WERI-Rb-1 (cell line): Measurements from ENCODE around the gene ZBTB20.

ENCODE experiments used
- DNase-seq: peaks from one replicate; pipeline ENCODE4 v3.0.0-alpha.2; 2020
- H3K27ac ChIP-seq: fragments of 250-450 bp; sonication (Bioruptor Pico); 2 replicates; pipeline ENCODE4 v1.5.1; 2020; ENCODE audit warnings: mild to moderate bottlenecking, moderate library complexity
- H3K27me3 ChIP-seq: fragments of 250-450 bp; sonication (Bioruptor Pico); 2 replicates; pipeline ENCODE4 v1.5.1; 2021; ENCODE audit warnings: mild to moderate bottlenecking, low read depth, moderate library complexity; ENCODE audit not compliant: insufficient read depth, severe bottlenecking
- H3K36me3 ChIP-seq: fragments of 250-450 bp; sonication (Bioruptor Pico); 2 replicates; pipeline ENCODE4 v1.5.1; 2020; ENCODE audit warnings: mild to moderate bottlenecking, moderate library complexity
- H3K4me3 ChIP-seq: 2 replicates; pipeline ENCODE4 v1.5.1; 2011; ENCODE audit warnings: low read depth, mild to moderate bottlenecking, control low read depth, low read length
- H3K9me3 ChIP-seq: fragments of 250-450 bp; sonication (Bioruptor Pico); 2 replicates; pipeline ENCODE4 v1.5.1; 2021; ENCODE audit warnings: mild to moderate bottlenecking, moderate library complexity; ENCODE audit not compliant: severe bottlenecking
- CTCF ChIP-seq: IDR thresholded peaks from 2 replicates; pipeline ENCODE4 v1.5.1; 2011; ENCODE audit warnings: low read depth, mild to moderate bottlenecking, control low read depth, inconsistent platforms, low read length

Gene ZBTB20

DNA sequence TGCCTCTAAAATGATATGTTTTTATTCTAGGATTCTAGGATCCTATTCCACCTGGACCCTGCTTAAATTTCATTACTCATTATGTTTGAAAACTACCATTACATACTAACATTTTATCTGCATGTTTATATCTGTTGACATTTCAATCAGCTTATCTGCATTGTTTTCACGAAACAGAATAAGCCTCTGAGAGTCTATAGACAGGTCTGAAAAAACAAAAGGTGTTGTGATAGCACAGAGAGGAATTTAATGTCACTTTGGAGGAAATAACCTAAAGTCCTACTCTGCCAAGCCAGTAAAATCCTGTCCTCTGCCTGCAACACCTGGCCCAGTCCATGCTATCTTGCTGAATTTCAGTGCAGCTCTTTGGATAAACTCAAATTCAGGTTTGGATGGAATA, 315.2 kb downstream of the ZBTB20 start:
- no peak for DNase-seq
- no peak overlapping the region for H3K27ac ChIP-seq
- TF ChIP-seq CTCF = no peak
- H3K36me3 ChIP-seq = no peaks in the 10 kb centered on the region
- H3K9me3 ChIP-seq = no peaks in the 10 kb centered on the region
- peaks cover 4% of the 10 kb centered on the region for H3K27me3 ChIP-seq
- H3K4me3 ChIP-seq = no peak overlapping the region

GRCh38 chr3:114830652-114831051, 316.4 kb downstream of the ZBTB20 start:
- no peaks in the 10 kb centered on the region for H3K9me3 ChIP-seq
- no peak for DNase-seq
- H3K4me3 ChIP-seq = no peak overlapping the region
- no peak for TF ChIP-seq CTCF
- peaks cover 4% of the 10 kb centered on the region for H3K27me3 ChIP-seq
- no peak overlapping the region for H3K27ac ChIP-seq
- no peaks in the 10 kb centered on the region for H3K36me3 ChIP-seq

GRCh38 chr3:114829783-114830182, 317.3 kb downstream of the ZBTB20 start:
- Histone ChIP-seq H3K9me3 (no peaks in the 10 kb centered on the region), H3K27ac (no peak overlapping the region), H3K4me3 (no peak overlapping the region), H3K36me3 (no peaks in the 10 kb centered on the region), H3K27me3 (peaks cover 4% of the 10 kb centered on the region)
- TF ChIP-seq CTCF = no peak
- DNase-seq = no peak

DNA sequence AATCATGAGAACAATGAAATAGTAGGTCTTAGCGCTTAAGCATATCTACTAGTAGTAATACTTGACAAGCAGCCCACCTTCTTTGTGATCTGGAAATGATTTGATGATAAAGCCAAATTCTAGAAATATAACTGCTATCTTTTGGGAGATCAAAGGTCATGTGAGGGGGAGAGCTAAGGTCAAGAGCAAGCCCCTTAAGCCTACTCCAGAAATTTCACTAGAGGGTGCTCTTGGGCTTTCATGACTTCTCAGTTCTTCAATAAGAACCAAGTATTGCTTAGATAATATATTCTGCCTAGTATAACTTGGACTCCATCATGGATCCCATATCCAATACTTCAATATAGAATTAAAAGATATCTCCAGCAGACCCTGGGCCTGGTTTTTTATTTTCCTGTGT, 319.6 kb downstream of the ZBTB20 start:
- Histone ChIP-seq H3K9me3 (no peaks in the 10 kb centered on the region), H3K27ac (no peak overlapping the region), H3K27me3 (peaks cover 8% of the 10 kb centered on the region), H3K4me3 (no peak overlapping the region), H3K36me3 (no peaks in the 10 kb centered on the region)
- DNase-seq = peak; percentile 14
- TF ChIP-seq CTCF = peak; percentile 58

- DNase-seq = no peak
- no peak overlapping the region for H3K4me3 ChIP-seq
- no peaks in the 10 kb centered on the region for H3K9me3 ChIP-seq
- no peak overlapping the region for H3K27ac ChIP-seq
- TF ChIP-seq CTCF = no peak
- no peaks in the 10 kb centered on the region for H3K36me3 ChIP-seq
- H3K27me3 ChIP-seq = peaks cover 3% of the 10 kb centered on the region
Observed at GRCh38 chr3:114824014-114824413, 323.1 kb downstream of the ZBTB20 start.

DNA sequence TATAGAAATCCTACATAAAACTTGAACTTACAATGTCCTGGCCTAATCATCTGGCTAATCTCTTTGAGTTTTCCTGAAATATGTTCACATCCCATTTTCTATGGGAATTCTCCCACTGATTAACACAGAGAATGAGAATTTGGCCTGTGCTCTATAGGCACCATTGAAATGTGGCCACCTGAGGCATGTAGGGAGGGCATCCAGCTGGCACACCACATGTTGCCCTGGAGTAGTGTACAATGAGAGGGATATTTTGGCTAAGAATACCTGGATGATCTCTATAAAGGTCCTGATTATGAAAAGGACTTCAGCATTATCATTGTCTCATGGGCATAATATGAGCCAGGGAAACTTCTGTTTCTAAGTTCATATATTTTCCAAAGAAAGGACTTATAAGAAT, 324.0 kb downstream of the ZBTB20 start:
- no peaks in the 10 kb centered on the region for H3K9me3 ChIP-seq
- H3K36me3 ChIP-seq = no peaks in the 10 kb centered on the region
- no peak for DNase-seq
- no peak overlapping the region for H3K4me3 ChIP-seq
- no peak overlapping the region for H3K27ac ChIP-seq
- no peak for TF ChIP-seq CTCF
- H3K27me3 ChIP-seq = peaks cover 3% of the 10 kb centered on the region
